GM18867 (cell line): ENCODE results near the gene UTY.

ENCODE experiments used
- ATAC-seq: cut with Tn5 transposase; IDR thresholded peaks from one replicate; pipeline ENCODE4 v1.9.1; 2021; ENCODE audit warnings: mild to moderate bottlenecking, moderate library complexity; ENCODE audit not compliant: unreplicated experiment

UTY gene

GRCh38 chrY:13479828-13480227 is at the start of gene UTY:
Gene UTY, minus strand, starts transcription at chrY:13480033. Its CDS starts 368 bp downstream, at chrY:13479665.
- no peak for ATAC-seq

DNA sequence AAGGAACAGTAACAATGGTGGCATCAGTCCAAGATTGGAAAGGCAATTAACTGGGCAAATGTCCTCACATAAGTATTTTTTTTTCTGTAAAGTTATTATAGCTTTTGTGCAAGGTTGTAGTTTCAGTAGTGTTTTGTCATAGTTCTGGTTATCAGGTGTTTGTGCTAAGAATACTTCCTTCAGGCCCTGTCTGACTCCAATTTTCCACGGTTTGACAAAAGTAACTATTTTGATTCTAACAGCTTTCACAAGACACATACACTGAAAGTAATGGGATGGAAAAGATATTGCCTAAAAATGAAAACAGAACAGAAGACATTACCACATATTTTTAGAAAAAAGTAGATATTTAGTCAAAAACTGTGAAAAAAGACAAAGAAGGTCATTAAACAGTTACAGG is 40.6 kb upstream of the UTY start:
- ATAC-seq, result no peak

DNA sequence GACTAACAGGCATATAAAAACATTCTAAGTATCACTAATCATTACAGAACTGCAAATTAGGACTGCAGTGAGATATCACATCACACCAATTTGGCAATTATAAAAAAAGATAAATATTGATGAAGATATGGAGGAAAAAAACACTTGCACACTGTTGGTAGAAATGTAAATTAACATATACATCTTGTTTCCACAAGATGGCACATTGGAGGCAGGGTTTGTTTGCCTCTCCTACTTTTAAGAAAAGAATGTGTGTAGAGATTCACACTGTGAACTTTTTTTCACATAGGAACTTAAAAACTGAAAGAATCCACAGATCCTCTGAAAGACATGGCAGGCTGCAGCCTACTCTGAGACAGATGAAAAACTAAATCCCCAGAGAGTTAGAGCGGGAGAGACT is 21.4 kb upstream of the UTY start:
- no peak for ATAC-seq

DNA sequence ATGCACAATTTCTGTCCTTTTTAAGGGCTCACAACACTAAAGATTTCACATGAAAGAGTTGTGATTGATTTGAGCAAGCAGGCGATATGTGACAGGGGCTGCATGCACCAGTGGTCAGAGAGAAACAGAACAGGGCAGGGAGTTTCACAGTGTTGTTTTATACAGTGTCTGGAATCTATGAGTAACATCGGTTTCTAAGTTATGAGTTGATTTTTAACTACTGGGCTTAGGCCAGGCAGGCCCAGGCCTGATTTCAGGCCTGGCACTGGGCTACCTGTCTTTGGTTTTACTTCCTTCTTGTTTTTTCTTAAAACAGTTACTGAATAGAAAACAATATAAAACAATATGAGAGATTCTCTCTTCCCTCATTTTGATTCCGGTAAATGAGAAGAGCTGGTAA is 13.9 kb upstream of the UTY start:
- no peak for ATAC-seq

DNA sequence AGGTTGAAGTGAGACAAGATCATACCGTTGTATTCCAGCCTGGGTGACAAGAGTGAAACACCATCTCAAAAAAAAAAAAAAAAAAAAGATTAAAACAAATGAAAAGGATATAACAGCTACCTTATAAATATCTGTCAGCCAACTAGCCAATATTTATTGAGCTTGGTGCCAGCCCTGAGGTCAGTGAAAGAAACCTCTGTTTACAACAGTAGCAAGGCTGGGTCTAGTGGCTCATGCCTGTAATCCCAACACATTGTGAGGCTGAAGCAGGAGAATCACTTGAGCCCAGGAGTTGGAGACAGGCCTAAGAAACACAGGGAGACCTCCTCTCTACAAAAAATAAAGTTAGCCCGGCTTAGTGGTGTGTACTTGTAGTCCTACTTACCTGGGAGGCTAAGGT is 12.6 kb upstream of the UTY start:
- ATAC-seq, result no peak

DNA sequence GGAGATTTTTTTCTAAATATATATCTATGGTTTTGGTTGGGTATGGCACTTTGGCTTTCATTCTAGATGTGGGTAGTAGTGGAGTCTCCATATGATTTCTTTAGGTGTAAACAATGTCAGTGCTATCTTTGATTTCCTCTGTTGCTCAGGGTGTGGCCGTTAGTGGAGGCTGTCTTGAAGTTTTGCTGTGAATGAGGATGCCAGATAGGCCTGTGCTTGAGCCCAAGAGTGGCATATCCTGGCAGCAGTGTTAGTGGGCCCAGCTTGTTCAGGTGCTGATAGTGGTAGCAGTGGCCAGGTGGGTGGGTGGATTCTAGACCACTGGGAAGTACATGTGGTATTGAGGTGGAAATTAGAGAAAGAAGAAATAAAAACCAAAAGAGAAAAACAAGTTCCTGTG is 8.9 kb upstream of the UTY start:
- ATAC-seq, result no peak

- ATAC-seq, result no peak
These were observed 617 bp downstream of the UTY start for GRCh38 chrY:13479121-13479711.

DNA sequence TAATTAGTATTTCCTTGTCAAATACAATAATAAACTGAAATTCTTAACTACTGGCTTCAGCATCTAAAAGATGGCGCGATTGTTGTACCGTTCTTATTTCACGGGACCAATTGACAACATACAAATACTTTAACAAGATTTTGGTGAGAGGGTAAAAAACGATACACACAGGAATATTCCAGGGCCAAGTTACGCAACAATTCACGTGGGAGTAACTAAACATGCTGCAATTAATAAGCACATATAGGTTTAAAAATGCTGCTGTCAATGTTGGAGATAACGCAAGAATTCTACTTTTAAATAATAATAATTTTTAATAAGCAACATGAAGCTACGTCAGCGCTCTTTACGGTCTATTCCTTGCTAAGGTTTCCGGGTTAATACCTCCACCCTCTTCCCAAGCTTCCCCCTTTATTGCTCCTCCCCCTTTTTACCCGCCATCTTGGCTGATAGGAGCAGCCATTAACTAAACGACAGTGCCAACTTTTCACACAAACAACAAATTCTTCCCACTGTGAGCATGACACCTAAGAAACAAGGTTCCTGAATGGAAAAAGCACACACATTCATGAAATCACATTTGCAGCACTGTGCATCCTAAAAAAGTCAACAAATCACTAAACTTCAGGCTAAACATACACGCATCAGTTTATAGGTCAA is 1.6 kb downstream of the UTY start:
- no peak for ATAC-seq

DNA sequence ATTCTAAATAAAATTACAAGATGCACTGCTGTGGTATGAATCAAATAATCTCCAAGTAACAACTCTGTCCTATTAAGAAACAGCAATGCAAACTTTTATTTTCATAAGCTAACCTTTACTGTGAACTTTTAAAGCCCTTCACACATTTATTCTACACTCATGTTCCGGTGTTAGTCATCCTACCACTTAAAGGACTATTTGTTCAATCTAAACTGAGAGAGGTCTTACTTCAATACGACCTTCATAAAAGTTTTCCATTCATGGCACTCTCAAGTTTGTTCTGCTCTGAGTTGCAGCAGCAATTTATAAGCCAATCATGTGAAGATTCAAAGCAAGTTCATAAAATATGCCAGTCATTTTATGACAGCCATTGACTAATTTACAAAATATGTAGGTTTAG is 4.8 kb downstream of the UTY start:
- no peak for ATAC-seq

- ATAC-seq, result no peak
These were observed 28.3 kb downstream of the UTY start for GRCh38 chrY:13451572-13451971.

DNA sequence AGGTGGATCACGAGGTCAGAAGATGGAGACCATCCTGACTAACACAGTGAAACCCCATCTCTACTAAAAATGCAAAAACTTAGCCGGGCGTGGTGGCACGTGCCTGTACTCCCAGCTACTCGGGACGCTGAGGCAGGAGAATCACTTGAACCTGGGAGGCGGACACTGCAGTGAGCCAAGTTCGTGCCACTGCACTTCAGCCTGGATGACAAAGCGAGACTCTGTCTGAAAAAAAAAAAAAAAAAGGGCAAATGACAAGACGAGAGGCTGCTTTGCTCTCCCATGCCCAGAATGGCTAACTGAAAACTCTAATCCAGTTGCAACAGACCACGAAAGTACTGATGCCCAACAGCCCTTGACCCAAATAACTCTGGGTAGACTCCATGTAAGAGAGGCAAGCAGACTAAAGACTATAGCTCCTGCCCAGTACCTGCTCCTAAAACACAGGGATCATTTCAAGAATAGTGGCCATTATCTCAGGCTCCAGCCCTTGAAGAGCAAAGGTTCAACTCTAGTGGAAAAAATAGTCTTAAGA is 29.2 kb downstream of the UTY start:
- no peak for ATAC-seq

DNA sequence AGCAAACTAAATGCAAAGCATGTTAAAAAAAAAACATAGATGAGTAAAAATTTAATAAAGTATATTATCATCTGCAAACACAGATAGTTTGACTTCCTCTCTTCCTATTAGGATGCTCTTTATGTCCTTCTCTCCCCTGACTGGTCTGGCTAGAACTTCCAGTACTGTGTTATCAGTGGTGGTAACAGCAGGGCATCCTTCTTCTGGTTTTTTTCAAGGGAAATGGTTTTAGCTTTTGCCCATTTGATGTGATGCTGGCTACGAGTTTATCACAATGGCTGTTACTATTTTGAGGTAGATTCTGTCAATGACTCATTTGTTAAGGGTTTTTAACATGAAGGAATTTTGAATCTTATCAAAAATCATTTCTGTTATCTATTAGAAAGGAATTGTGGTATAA is 34.3 kb downstream of the UTY start:
- ATAC-seq, result no peak

GRCh38 chrY:13443146-13443545 is 36.7 kb downstream of the UTY start:
- no peak for ATAC-seq

DNA sequence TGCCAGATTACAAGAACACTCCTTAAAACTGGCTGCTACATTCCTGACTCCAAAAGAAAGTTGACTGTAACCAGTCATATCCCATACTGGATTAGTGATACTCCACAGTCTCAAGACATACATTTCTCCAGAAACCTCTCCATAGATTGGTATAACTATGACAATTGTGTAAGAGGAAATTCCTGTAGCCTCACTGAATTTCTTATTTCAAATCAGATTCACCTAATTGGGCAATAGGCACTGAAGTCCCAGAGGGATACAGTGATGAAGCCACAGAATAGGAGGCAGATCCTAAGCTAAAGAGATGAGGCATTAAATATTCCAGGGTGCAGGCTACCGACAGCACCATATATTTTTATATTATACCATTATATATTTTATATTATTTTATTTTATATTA is 39.0 kb downstream of the UTY start:
- ATAC-seq, result no peak

DNA sequence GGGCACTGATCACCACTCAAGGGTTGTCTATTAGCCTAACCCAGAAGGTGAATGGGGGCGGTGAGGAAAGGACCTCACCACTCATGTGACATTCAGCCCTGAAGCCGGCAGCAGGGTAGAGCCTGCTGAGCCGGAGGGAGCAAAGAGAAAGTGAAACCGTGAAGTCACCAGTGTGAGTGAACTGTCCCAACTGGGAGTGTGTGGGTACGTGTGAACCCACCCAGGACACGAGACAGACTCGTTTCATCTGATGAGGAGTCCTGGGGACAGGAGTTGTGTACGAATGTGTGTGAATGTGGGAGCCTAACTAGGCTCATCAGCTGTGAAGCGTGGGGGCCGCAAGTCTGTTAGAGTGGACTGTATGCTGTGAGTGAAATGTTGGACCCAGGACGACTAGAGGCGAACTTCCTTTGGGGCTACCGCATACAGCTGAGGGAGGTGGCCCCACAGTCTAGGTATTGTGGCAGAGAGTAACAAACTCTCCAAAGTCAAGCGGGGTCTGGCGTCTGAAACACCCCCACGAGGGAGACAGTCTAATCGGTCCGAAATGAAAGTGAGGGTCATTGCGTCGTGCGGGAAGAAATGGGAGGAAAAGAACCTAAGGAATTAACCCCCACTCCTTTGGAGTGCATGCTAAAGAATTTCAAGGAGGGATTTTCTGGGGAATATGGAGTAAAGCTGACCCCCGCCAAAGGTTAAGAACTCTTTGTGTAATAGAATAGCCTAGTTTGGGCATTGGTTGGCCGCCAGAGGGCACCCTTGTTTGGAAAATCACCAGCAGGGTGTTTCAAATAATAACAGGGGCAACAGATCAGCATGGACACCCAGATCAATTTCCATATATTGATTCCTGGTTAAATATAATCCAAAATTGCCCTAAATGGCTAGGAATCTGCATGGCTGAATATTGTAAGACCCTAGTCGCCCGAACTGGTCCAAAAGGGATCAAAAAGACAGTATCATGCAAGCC is 43.6 kb downstream of the UTY start:
- ATAC-seq, result no peak

DNA sequence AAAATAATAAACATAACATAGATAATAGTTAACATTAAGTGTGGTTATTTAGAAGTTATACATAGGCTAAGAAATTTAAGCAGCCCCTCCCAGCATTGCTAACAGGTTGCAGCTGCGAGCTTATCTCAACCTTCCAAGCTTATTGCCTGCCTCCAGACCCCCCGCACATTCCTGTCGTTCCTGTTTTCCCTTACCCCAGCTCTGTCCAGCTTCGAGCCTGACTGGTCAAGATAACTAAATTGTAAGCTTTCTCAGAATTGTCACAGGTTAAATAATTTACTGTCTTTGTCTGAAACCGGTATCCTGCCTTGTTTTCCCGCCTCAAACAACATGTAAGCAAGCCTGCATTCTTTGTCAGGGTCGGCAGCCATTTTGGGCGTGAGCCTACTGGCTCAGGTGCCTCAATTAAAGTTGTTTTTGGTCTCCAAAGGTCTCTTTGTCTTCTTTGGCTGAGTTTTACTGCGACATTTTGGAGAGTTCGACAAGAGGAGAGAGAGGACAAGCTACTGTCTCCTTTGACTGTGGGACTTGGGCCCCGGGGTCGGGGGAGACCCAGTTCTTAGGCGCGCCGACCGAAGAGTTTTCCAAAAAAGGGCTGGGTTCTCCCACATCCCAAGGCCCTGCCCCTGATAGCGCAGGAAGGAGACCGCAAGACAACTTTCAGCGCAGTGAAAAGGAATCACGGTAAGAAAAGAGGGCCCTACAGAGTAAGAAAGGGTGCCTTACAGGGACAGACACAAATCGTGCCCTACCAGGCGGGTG is 44.4 kb downstream of the UTY start:
- no peak for ATAC-seq

GRCh38 chrY:13432293-13433025 is 47.4 kb downstream of the UTY start:
- ATAC-seq, result no peak

DNA sequence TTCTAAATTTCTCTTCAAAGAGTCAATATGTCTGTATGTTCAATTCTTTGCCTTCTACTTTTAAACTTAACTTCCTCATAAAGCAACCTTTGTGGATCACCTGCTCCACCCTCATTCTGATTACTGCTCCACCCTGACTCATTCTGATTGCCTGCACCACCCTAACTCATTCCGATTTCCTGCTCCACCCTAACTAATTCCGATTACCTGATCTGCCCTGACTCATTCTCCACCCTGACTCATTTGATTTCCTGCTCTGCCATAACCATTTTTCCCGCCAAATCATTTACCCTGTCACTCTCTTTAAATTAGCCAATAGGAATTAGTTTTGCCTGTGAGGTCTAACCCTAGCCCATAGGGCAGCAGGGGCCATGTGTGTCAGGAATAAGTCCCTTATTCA is 50.3 kb downstream of the UTY start:
- ATAC-seq, result no peak

GRCh38 chrY:13423281-13423732 is 56.5 kb downstream of the UTY start:
- ATAC-seq, result no peak
